GM19397 (cell line): ENCODE results near the gene HEXIM1.

Experiments
- ATAC-seq: cut with Tn5 transposase; IDR thresholded peaks from one replicate; pipeline ENCODE4 v1.9.1; 2021; ENCODE audit warnings: mild to moderate bottlenecking, moderate library complexity; ENCODE audit not compliant: unreplicated experiment

Gene HEXIM1

GRCh38 chr17:45170931-45171337 lies 22.7 kb downstream of the HEXIM1 start:
- ATAC-seq: no peak

- no peak for ATAC-seq
Observed at GRCh38 chr17:45171338-45172231, 23.3 kb downstream of the HEXIM1 start.

- ATAC-seq: no peak
Observed at GRCh38 chr17:45172232-45172540, 23.9 kb downstream of the HEXIM1 start.

GRCh38 chr17:45172541-45173286 lies 24.4 kb downstream of the HEXIM1 start:
- ATAC-seq: no peak

GRCh38 chr17:45175759-45176115 lies 27.5 kb downstream of the HEXIM1 start:
- no peak for ATAC-seq

GRCh38 chr17:45177563-45177962 lies 29.3 kb downstream of the HEXIM1 start:
- ATAC-seq: no peak

GRCh38 chr17:45184144-45184543 lies 35.9 kb downstream of the HEXIM1 start:
- no peak for ATAC-seq

GRCh38 chr17:45186801-45187354 lies 38.6 kb downstream of the HEXIM1 start:
- no peak for ATAC-seq

- no peak for ATAC-seq
Observed at GRCh38 chr17:45189009-45189408, 40.7 kb downstream of the HEXIM1 start.

GRCh38 chr17:45190503-45191255 lies 42.4 kb downstream of the HEXIM1 start:
- no peak for ATAC-seq

GRCh38 chr17:45195424-45195823 lies 47.1 kb downstream of the HEXIM1 start:
- no peak for ATAC-seq

GRCh38 chr17:45197108-45197507 lies 48.8 kb downstream of the HEXIM1 start:
- ATAC-seq: no peak

GRCh38 chr17:45197555-45198334 lies 49.5 kb downstream of the HEXIM1 start:
- peak; percentile 76 for ATAC-seq

- no peak for ATAC-seq
Observed at GRCh38 chr17:45200701-45201100, 52.4 kb downstream of the HEXIM1 start.

- no peak for ATAC-seq
Observed at GRCh38 chr17:45201457-45201856, 53.2 kb downstream of the HEXIM1 start.
